Nephron (organoid): ENCODE data around the gene LRCH1.
A peak's percentile ranks its signal among the peaks of the same experiment; 100 is the strongest.

Experiments used
- H3K27ac Mint-ChIP-seq, 3 experiments: 2 replicates each; pipeline ENCODE4 v1.8.0; 2020; ENCODE audit warnings: mixed read lengths in 3 of 3, mild to moderate bottlenecking in 2 of 3, moderate library complexity in 1 of 3
- H3K27me3 Mint-ChIP-seq: 2 replicates; pipeline ENCODE4 v1.8.0; 2021; ENCODE audit warnings: low read depth, mild to moderate bottlenecking, moderate library complexity, mixed read lengths
- H3K36me3 Mint-ChIP-seq: 2 replicates; pipeline ENCODE4 v1.8.0; 2020; ENCODE audit warnings: low read depth, mixed read lengths
- H3K4me1 Mint-ChIP-seq: 2 replicates; pipeline ENCODE4 v1.8.0; 2020; ENCODE audit warnings: mixed read lengths
- H3K4me3 Mint-ChIP-seq, 3 experiments: 2 replicates each; pipeline ENCODE4 v1.8.0; 2020; ENCODE audit warnings: mild to moderate bottlenecking in 3 of 3, mixed read lengths in 3 of 3, moderate library complexity in 2 of 3
- H3K9me3 Mint-ChIP-seq: 2 replicates; pipeline ENCODE4 v1.8.0; 2020; ENCODE audit warnings: mixed read lengths
- CTCF ChIP-seq, 3 experiments: fragments of 200-600 bp; sonication (generic); IDR thresholded peaks; one replicate each; pipeline ENCODE4 v1.5.0; 2021; ENCODE audit warnings: antibody characterized with exemption in 3 of 3; ENCODE audit not compliant: unreplicated experiment in 3 of 3

Gene LRCH1

GRCh38 chr13:46565808-46566750 is 13.1 kb downstream of the LRCH1 start:
- no peaks in the 10 kb centered on the region for H3K9me3 Mint-ChIP-seq
- H3K4me1 Mint-ChIP-seq, result peaks cover 48% of the 10 kb centered on the region
- peak overlapping the region; percentile 40 to 49 (median 44) for H3K27ac Mint-ChIP-seq
- H3K27me3 Mint-ChIP-seq, result no peaks in the 10 kb centered on the region
- no peak for TF ChIP-seq CTCF (IDR thresholded peaks at IDR 0.05; ENCODE audit: unreplicated experiment in 3 of 3)
- H3K4me3 Mint-ChIP-seq, result no peak overlapping the region
- H3K36me3 Mint-ChIP-seq, result no peaks in the 10 kb centered on the region

- Mint-ChIP-seq H3K4me3 (no peak overlapping the region), H3K9me3 (no peaks in the 10 kb centered on the region), H3K36me3 (no peaks in the 10 kb centered on the region), H3K27ac (peak overlapping the region in 2 of 3 experiments; percentile 16 to 29), H3K27me3 (no peaks in the 10 kb centered on the region), H3K4me1 (peaks cover 61% of the 10 kb centered on the region)
- TF ChIP-seq CTCF (IDR thresholded peaks at IDR 0.05; ENCODE audit: unreplicated experiment in 3 of 3), result no peak
These were observed 14.7 kb downstream of the LRCH1 start for GRCh38 chr13:46567671-46568070.

- H3K27ac Mint-ChIP-seq, result peak overlapping the region in 2 of 3 experiments; percentile 38 to 68
- H3K4me3 Mint-ChIP-seq, result no peak overlapping the region
- no peak for TF ChIP-seq CTCF (IDR thresholded peaks at IDR 0.05; ENCODE audit: unreplicated experiment in 3 of 3)
- no peaks in the 10 kb centered on the region for H3K9me3 Mint-ChIP-seq
- no peaks in the 10 kb centered on the region for H3K27me3 Mint-ChIP-seq
- H3K4me1 Mint-ChIP-seq, result peaks cover 69% of the 10 kb centered on the region
- H3K36me3 Mint-ChIP-seq, result no peaks in the 10 kb centered on the region
These were observed 16.5 kb downstream of the LRCH1 start for GRCh38 chr13:46569456-46569855.

GRCh38 chr13:46570273-46570672 is 17.3 kb downstream of the LRCH1 start:
- Mint-ChIP-seq H3K4me3 (no peak overlapping the region), H3K9me3 (no peaks in the 10 kb centered on the region), H3K36me3 (no peaks in the 10 kb centered on the region), H3K4me1 (peaks cover 76% of the 10 kb centered on the region), H3K27ac (peak overlapping the region; percentile 3 to 68 (median 38)), H3K27me3 (no peaks in the 10 kb centered on the region)
- no peak for TF ChIP-seq CTCF (IDR thresholded peaks at IDR 0.05; ENCODE audit: unreplicated experiment in 3 of 3)

GRCh38 chr13:46571189-46571908 is 18.4 kb downstream of the LRCH1 start:
- Mint-ChIP-seq H3K9me3 (no peaks in the 10 kb centered on the region), H3K36me3 (no peaks in the 10 kb centered on the region), H3K4me3 (peak overlapping the region in 1 of 3 experiments; percentile 50), H3K27me3 (no peaks in the 10 kb centered on the region), H3K4me1 (peaks cover 81% of the 10 kb centered on the region), H3K27ac (peak overlapping the region; percentile 45 to 68 (median 61))
- no peak for TF ChIP-seq CTCF (IDR thresholded peaks at IDR 0.05; ENCODE audit: unreplicated experiment in 3 of 3)
